Esophagus mucosa (tissue), 1 donor: ENCODE measurements around the gene DDX10. TPM values are rescaled to one million over a fixed set of nuclear protein-coding genes. Genes with fewer than 3 reads are reported as not detected.

Experiments used
- ATAC-seq: fragments of 200-7000 bp; cut with Tn5 transposase; one replicate; pipeline ENCODE4 v1.9.1; 2020
- total RNA-seq: library from RNA; stranded (reverse); gene quantifications from one replicate; pipeline ENCODE4 v1.2.4, GENCODE V29; 2023
- donor health status: DM: yes; HTN: yes; CAD: no.

DDX10 gene
- total RNA-seq, 1 donor from 2014 or later = 16.1 TPM

DNA sequence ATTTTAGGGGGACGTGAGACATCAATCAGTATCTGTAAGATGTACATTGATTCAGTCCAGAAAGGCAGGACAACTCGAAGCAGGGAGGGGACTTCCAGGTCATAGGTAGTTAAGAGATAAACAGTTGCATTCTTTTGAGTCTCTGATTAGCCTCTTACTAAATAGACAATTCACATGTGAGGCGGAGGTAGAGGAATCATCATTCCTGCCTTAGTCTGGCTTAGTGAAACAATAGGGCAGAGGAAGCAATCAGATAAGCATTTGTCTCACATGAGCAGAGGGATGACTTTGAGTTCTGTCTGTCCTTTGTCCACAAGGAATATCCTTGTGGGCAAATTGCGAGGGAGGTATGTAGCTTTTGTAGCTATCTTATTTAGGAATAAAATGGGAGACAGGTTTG is 248.3 kb downstream of the DDX10 start:
- no peak for ATAC-seq

DNA sequence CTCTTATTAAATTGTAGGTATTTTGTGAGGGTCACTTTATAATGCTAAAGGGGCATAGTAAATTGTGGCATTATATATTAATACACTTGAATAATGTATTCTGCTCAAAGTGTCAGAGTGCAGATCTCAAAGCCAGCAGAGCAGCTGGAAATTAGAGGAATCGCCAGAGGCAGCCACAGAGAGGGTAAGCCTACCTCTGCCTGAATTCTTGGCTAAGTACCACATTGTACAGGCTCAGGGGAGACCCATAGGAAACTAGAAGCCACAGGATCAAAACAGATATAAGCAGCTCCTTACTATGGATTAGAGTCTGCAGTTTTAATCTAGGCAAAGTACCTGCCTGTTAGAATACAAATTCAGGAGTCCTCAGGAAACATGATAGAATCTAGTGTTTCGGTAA is 249.3 kb downstream of the DDX10 start:
- no peak for ATAC-seq

- ATAC-seq = no peak
Measured at GRCh38 chr11:108914981-108915380, 250.1 kb downstream of the DDX10 start.

DNA sequence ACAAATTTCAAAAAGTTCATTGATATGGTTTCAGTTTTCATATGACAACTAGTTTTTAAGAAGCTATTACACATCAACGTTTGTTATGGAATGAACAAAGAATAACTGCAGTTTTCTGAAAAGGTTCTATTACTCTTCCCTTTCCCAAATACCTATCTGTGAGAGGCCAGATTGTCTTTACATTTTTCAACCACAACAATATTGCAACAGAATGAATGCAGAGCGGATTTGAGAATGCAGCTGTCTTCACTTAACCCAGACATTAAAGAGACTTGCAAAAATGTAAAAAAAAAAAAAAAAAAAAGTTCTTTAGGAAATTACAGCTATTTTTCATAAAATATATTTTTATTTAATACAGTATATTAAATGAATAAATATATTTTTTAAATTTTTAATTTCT is 250.8 kb downstream of the DDX10 start:
- no peak for ATAC-seq

- ATAC-seq = no peak
Measured at GRCh38 chr11:108916290-108916689, 251.4 kb downstream of the DDX10 start.

DNA sequence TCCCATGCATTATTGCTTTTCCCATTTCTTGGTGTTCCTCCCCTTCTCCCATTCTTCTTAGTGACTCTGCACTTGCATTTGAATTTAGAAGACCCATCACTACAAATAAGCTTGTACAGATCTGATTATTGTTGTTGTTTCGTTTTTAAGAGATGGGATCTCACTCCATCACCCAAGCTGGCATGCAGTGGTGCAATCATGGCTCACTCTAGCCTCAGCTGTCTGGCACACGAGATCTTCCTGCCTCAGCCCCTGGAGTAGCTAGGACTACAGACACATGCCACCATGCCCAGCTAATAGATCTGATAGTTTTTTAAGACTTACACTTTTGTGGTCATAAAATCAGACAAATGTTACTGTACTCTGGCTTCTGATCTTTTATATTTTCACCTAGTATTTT is 252.1 kb downstream of the DDX10 start:
- ATAC-seq = no peak

GRCh38 chr11:108921211-108921610 is 256.3 kb downstream of the DDX10 start:
- ATAC-seq = no peak

DNA sequence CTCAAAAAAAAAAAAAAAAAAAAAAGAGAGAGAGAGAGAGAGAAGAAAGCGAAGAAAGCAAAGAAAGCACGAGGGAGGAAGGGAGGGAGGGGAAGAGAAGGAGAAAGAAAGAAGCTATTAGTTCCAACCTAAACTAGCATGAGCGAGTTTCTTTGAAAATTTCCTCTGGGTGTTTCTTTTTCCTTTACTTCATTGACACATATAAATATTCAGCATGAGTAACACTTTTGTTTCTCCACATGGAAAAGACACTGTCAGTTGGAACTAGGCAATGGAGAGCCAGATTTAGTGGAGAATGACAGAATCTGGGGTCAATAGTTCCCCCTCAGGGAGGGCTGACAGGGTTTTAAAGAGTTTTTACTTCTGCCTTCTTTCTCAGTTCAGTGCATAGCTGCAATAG is 257.4 kb downstream of the DDX10 start:
- ATAC-seq = no peak

DNA sequence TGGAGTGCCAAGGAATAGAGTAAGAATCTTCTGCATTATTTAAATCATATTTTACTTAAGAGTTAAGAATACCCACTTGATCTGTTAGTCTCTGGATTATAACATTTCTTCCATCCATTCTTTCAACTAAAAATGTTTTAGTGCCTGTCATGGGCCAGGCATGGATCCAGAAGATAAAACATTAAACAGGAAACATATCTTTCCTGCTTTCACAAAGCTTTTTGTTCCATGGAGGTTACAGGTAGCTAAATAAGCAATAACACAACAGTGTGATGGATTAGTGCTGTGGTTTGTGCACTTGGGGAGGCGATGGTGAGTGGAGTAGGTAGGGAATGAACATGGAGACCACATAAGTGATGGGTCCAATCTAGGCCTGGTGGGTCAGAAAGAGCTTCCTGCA is 258.5 kb downstream of the DDX10 start:
- no peak for ATAC-seq

DNA sequence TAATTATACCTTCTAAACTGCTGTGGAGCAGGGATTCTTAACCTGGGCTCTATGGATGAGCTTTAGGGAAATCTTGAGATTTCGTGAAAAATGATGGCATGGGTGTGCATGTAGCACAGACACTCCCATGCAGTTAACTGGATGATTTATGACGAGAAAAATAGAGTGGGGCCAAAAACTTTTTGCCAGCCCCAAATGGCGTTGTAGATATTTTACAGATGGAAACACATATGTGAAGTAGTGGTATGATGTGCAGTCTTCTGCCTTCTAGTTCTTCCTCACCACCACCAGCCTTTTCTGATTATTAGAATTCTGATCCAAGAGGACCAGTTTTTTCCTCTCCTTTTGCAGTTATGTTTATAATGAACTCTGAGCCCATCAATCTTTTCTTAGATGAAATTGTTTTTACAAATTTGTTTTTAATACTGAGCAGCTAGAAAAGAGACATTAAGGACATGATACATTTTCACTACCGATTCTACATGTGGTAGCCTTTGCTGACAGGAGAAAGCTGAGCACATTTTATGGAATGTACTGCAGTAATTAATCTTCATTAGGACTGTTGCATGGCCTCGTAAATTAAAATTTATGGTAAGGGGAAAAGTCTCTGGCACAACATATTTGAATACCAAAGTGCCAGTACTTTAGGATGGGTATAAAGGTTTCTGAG is 261.4 kb downstream of the DDX10 start:
- no peak for ATAC-seq

- ATAC-seq = no peak
Measured at GRCh38 chr11:108926841-108927577, 262.1 kb downstream of the DDX10 start.

- ATAC-seq = no peak
Measured at GRCh38 chr11:108927791-108928545, 263.1 kb downstream of the DDX10 start.

- peak; percentile 86 for ATAC-seq
Measured at GRCh38 chr11:108929241-108929640, 264.4 kb downstream of the DDX10 start.

- no peak for ATAC-seq
Measured at GRCh38 chr11:108931168-108931567, 266.3 kb downstream of the DDX10 start.

DNA sequence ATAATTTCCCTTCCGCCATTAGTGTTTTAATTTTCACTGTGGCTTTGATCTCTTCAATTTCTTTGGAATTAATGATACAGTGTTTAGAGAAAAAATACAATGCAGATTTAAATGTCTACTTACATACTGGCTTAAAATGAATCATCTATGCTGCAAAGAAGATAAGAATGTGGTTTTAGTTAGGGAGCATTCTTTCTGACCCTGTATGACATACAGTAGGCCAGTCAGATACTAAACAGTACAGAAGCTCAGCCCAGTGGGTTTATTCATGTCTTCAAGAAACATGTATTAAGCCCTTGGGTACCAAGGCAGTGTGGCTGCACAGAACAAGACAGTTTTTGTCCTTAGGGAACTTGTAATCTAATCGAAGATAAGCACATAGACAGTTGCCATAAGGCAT is 268.8 kb downstream of the DDX10 start:
- no peak for ATAC-seq

- ATAC-seq = no peak
Measured at GRCh38 chr11:108934289-108934688, 269.4 kb downstream of the DDX10 start.

GRCh38 chr11:108934696-108935095 is 269.8 kb downstream of the DDX10 start:
- ATAC-seq = no peak

DNA sequence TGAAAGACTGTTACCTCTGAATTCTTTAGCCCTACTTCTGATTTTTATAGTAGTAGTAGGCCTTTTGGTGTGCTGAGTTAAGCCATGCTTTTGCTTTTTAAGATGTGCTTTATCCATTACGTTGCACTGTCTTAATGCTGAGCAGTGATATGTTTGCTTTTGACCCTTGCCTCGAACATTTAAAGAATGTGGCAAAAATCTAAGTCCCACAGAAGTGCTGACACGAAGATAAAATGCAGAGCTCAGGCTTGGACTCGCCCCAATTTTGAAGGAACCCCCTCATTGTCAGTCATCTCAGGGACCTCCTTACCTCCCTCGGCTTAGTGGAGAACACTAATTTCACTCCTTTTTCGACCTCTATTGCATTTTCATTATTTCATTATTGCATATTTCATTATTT is 272.9 kb downstream of the DDX10 start:
- ATAC-seq = no peak

DNA sequence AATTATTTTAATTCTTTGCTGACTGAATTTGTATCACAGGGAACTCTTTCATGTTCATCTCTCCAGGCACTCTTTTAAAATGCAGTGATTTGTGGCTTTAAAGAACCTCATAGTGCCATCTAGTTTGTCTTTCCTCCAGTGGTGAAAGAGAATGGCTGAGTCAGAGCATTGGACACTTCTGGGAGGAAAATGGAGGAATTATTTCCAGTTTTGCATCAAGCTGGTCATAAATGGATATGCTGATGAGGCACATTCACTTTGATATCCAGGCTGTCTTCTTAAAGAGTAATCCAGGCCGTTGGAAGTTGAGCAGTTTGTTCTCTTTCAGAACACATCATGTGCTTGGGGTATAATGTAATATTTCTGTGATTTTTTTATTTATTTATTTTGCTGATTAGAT is 273.7 kb downstream of the DDX10 start:
- ATAC-seq = no peak

- ATAC-seq = no peak
Measured at GRCh38 chr11:108939135-108939534, 274.3 kb downstream of the DDX10 start.

DNA sequence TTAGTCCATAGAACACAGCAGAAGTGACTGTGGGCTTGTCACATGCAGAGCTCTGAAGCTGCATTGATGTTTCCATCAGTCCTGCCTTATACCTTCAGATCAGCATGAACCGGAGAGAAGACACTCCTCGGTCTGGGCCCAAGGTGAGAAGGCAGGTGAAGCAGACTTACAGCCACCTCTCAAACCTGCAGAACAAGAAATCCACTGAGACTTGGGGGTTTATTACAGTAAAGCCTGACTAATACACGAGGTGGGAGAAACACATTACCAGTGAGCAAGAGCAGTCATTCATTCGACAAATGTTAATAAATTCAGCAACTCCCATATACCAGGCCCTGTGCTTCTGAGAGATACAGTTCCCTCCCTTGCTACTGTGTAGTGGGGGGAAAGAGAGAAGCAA is 279.0 kb downstream of the DDX10 start:
- peak; percentile 72 for ATAC-seq

- ATAC-seq = no peak
Measured at GRCh38 chr11:108944471-108945178, 279.8 kb downstream of the DDX10 start.

DNA sequence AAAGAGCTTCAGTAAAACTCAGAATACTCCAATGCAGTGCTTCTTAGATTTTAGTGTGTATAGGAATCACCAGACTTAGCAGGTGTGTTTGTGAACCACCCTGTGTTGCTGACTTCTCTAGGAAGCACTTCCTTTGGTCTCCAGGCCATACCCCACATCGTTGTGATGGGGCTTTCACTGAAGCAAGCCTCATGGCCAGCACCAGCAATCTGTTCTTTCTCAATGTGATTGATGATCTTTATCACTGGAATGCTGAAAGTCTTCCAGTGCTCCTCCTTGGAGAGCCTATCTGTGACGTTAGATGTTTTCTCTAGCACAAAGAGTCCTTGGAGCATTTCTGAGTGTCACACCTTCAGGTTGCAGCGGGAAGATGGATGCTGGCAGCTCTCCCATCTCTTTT is 280.5 kb downstream of the DDX10 start:
- ATAC-seq = no peak
